Measurements from ENCODE around the gene OSBP2. TPM values are rescaled to one million over a fixed set of nuclear protein-coding genes. Genes with fewer than 3 reads are reported as not detected.
"Not testable (repeated sequence)": the region's sequence is repeated elsewhere in the genome, so short reads cannot be mapped to it uniquely, and the experiment has no call there.

OSBP2 gene
- total and polyA plus RNA-seq, 12 donors, result 0.84 to 20.1 (median 13.2) TPM

DNA sequence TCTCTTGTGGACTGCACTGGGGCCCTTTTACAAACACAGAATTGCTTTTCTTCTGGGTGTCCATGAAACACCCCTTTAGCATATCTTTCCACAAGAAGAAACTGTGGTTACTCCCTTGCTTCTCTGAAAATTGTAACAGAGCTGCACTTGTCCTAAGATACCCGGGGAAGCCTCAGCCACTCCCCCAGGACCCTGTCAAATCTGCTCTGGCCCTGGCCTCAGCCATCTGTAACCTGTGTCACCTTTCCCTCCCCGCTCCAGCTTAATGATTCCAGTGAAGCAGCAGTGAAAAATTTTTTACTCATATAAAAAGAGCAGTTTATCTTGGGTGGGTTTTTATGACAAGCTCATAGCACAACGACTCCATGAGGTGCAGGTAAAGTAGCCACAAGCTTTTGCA is 23.6 kb upstream of the OSBP2 start:
- ATAC-seq (no peak), DNase-seq (no peak)
- intact Hi-C loops (cut with DNase I), result no loop called here
- Histone ChIP-seq H3K9me3 (no peaks in the 10 kb centered on the region), H3K27me3 (peaks cover 0 to 9% (median 0%) of the 10 kb centered on the region in 7 donors), H3K36me3 (no peaks in the 10 kb centered on the region), H3K4me1 (peaks cover 0 to 18% (median 15%) of the 10 kb centered on the region in 9 donors), H3K4me3 (no peak overlapping the region), H3K27ac (no peak overlapping the region)
- TF ChIP-seq, protein P1, sequence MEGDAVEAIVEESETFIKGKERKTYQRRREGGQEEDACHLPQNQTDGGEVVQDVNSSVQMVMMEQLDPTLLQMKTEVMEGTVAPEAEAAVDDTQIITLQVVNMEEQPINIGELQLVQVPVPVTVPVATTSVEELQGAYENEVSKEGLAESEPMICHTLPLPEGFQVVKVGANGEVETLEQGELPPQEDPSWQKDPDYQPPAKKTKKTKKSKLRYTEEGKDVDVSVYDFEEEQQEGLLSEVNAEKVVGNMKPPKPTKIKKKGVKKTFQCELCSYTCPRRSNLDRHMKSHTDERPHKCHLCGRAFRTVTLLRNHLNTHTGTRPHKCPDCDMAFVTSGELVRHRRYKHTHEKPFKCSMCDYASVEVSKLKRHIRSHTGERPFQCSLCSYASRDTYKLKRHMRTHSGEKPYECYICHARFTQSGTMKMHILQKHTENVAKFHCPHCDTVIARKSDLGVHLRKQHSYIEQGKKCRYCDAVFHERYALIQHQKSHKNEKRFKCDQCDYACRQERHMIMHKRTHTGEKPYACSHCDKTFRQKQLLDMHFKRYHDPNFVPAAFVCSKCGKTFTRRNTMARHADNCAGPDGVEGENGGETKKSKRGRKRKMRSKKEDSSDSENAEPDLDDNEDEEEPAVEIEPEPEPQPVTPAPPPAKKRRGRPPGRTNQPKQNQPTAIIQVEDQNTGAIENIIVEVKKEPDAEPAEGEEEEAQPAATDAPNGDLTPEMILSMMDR (IDR thresholded peaks at IDR 0.05), result no peak
- 83 to 88% methylated on average over 3 of the region's 3 CpGs for WGBS, 2 donors

DNA sequence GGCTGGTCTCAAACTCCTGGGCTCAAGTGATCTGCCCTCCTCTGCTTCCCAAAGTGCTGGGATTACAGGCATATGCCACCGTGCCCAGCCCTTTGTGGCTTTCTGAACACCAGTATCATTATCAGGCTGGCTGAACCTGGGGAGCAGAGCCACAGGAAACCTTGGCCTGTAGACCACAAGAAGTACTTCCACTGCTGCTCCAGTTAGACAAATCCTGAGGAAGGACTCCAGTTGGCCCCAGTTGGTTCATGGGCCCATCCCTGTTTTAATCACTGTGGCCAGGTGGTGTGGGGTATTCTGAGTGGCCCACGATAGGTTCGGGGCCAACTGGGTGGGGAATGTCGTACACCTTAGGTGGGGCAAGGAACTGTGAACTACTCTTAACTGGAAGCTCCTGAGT is 21.5 kb upstream of the OSBP2 start:
- Histone ChIP-seq H3K4me3 (no peak overlapping the region), H3K9me3 (no peaks in the 10 kb centered on the region), H3K27me3 (peaks cover 0 to 8% (median 0%) of the 10 kb centered on the region in 7 donors), H3K36me3 (no peaks in the 10 kb centered on the region), H3K4me1 (peaks cover 0 to 5% (median 3%) of the 10 kb centered on the region in 9 donors), H3K27ac (no peak overlapping the region)
- intact Hi-C loops (cut with DNase I), result no loop called here
- no peak for DNase-seq
- TF ChIP-seq, protein P1 (IDR thresholded peaks at IDR 0.05), result no peak
- ATAC-seq, result no peak
- WGBS, 2 donors, result 89 to 92% methylated on average over 4 of the region's 4 CpGs

DNA sequence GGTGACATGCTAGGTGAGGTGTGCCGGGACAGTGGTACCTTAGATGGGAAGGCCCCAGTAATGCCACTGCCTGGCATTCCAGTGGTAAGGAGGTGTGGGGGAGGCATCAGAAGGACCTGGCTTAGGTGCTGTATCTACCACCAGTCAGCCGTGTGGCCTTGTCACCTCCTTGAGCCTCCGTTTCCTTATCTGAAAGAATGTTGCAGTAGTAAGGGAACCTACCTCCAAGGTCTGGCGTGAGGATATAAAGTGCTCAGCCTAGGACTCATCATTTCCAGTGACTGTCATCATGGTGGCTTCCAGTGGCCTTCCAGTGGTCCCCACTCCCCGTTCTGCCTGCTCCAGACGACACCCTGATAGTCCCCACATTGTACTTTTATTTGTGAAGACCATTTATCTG is 20.2 kb upstream of the OSBP2 start:
- H3K27ac ChIP-seq, result no peak overlapping the region
- intact Hi-C loops (cut with DNase I), result no loop called here
- DNase-seq (no peak), ATAC-seq (no peak)
- TF ChIP-seq, protein P1 (IDR thresholded peaks at IDR 0.05), result no peak
- no peaks in the 10 kb centered on the region for H3K36me3 ChIP-seq
- H3K4me3 ChIP-seq, result no peak overlapping the region
- H3K27me3 ChIP-seq, result peaks cover 0 to 8% (median 0%) of the 10 kb centered on the region in 7 donors
- H3K4me1 ChIP-seq, result no peaks in the 10 kb centered on the region
- H3K9me3 ChIP-seq, result no peaks in the 10 kb centered on the region
- 86 to 91% methylated on average over 6 of the region's 6 CpGs for WGBS, 2 donors

DNA sequence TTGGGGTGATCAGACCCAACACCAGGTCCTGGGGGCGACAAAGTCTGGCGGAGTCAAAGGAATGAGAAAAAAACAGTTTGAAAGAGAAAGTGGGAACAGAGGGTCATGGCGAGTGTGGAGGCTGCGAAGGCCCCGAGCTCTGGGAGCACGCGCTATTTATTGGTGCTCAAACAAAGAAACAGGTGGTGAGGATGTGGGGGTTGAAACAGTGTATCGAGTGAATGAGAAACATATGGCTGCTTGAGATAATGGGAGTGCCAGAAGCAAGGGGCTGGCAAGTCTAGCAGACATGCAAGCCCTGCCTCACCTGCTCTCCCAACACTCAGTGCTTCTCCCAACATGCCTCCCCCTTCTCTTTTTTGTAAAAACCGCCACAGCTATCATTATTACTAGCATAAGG is 19.2 kb upstream of the OSBP2 start:
- Histone ChIP-seq H3K9me3 (no peaks in the 10 kb centered on the region), H3K4me3 (no peak overlapping the region), H3K27ac (no peak overlapping the region), H3K4me1 (peaks cover 0 to under 1% (median 0%) of the 10 kb centered on the region in 9 donors), H3K27me3 (peaks cover 0 to 8% (median 0%) of the 10 kb centered on the region in 7 donors), H3K36me3 (no peaks in the 10 kb centered on the region)
- TF ChIP-seq, protein P1 (IDR thresholded peaks at IDR 0.05), result no peak
- intact Hi-C loops (cut with DNase I), result no loop called here
- no peak for ATAC-seq
- DNase-seq, result no peak
- WGBS, 2 donors, result 68 to 78% methylated on average over 9 of the region's 9 CpGs

DNA sequence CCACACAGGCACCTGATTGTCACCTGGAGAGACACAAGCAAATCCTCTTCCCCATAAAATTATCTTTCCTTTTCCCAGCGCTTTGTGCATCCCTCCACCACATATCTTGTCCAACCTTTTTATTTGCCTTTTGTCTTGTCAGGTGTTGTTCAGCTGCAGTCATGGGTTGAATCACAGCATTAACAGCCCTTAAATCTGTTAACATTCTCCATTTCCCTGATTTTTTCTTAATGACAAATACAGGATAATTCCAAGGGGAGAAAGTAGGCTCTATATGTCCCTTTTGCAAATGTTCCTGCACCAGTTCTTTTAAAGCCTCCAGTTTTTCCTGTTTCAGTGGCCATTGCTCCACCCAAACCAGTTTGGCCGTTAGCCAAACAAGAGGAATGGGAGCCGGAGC is 18.1 kb upstream of the OSBP2 start:
- ATAC-seq; H3K9me3 ChIP-seq; intact Hi-C loops (cut with DNase I); H3K27me3 ChIP-seq; H3K27ac ChIP-seq; H3K36me3 ChIP-seq; H3K4me3 ChIP-seq; DNase-seq: not testable (repeated sequence)
- H3K4me1 ChIP-seq, result peaks cover 0 to 11% (median 0%) of the 10 kb centered on the region in 9 donors
- 70% methylated on average over 3 of the region's 3 CpGs for WGBS, 2 donors

DNA sequence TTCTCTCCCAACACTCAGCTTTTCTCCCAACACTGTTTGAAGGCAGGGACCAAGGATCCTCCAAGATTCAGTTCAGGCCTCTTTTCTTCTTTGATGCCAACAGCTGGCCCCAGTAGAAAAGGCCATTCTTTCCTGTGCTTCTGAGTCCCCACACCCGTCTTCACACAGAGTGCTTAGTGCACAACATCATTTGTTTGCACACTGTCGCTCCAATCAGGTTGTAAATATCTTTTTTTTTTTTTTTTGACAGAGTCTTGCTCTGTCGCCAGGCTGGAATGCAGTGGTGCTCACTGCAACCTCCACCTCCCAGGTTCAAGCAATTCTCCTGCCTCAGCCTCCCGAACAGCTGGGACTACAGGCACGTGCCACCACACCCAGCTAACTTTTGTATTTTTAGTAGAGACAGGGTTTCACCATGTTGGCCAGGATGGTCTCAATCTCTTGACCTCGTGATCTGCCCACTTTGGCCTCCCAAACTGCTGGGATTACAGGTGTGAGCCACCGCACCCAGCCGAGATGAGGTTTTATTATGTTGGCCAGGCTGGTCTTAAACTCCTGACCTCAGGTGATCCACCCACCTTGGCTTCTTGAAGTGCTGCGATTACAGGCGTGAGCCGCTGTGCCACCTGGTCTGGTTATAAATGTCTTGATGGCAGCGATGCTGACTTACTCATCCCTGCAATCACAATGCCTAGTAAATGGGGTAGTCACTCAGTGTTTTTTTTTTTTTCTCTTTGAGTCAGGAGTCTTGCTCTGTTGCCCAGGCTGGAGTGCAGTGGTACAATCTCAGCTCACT is 14.6 kb upstream of the OSBP2 start:
- H3K9me3 ChIP-seq; H3K36me3 ChIP-seq; DNase-seq; H3K27ac ChIP-seq; H3K27me3 ChIP-seq; ATAC-seq; intact Hi-C loops (cut with DNase I); H3K4me3 ChIP-seq: not testable (repeated sequence)
- H3K4me1 ChIP-seq, result peaks cover 0 to 13% (median 0%) of the 10 kb centered on the region in 9 donors
- 84 to 86% methylated on average over 12 of the region's 12 CpGs for WGBS, 2 donors
